ENCODE data around the gene IL1RN.

IL1RN gene

GRCh38 chr2:113127646-113128570 lies 510 bp downstream of the IL1RN start:
- no peak for DNase-seq (ENCODE audit: low read depth in 1 of 2, low spot score in 1 of 2)

- no peak for DNase-seq (ENCODE audit: low read depth in 1 of 2, low spot score in 1 of 2)
Observed at GRCh38 chr2:113129519-113130078, 2.2 kb downstream of the IL1RN start.

- no peak for DNase-seq (ENCODE audit: low read depth in 1 of 2, low spot score in 1 of 2)
Observed at GRCh38 chr2:113131352-113132185, 4.2 kb downstream of the IL1RN start.

GRCh38 chr2:113132414-113133021 lies 5.1 kb downstream of the IL1RN start:
- no peak for DNase-seq (ENCODE audit: low read depth in 1 of 2, low spot score in 1 of 2)

- DNase-seq (ENCODE audit: low read depth in 1 of 2, low spot score in 1 of 2): no peak
Observed at GRCh38 chr2:113133704-113134598, 6.6 kb downstream of the IL1RN start.

GRCh38 chr2:113134717-113135116 lies 7.3 kb downstream of the IL1RN start:
- DNase-seq (ENCODE audit: low read depth in 1 of 2, low spot score in 1 of 2): no peak

GRCh38 chr2:113135317-113135716 lies 7.9 kb downstream of the IL1RN start:
- no peak for DNase-seq (ENCODE audit: low read depth in 1 of 2, low spot score in 1 of 2)

- no peak for DNase-seq (ENCODE audit: low read depth in 1 of 2, low spot score in 1 of 2)
Observed at GRCh38 chr2:113136828-113137775, 9.7 kb downstream of the IL1RN start.

GRCh38 chr2:113137827-113138226 lies 10.4 kb downstream of the IL1RN start:
- no peak for DNase-seq (ENCODE audit: low read depth in 1 of 2, low spot score in 1 of 2)

- peak in 1 of 2 donors; percentile 12 for DNase-seq (ENCODE audit: low read depth in 1 of 2, low spot score in 1 of 2)
Observed at GRCh38 chr2:113138428-113139322, 11.3 kb downstream of the IL1RN start.

- no peak for DNase-seq (ENCODE audit: low read depth in 1 of 2, low spot score in 1 of 2)
Observed at GRCh38 chr2:113141451-113141850, 14.1 kb downstream of the IL1RN start.

- DNase-seq (ENCODE audit: low read depth in 1 of 2, low spot score in 1 of 2): no peak
Observed at GRCh38 chr2:113142290-113142689, 14.9 kb downstream of the IL1RN start.

- DNase-seq (ENCODE audit: low read depth in 1 of 2, low spot score in 1 of 2): no peak
Observed at GRCh38 chr2:113144259-113144658, 16.9 kb downstream of the IL1RN start.

GRCh38 chr2:113148606-113149552 lies 21.5 kb downstream of the IL1RN start:
- no peak for DNase-seq (ENCODE audit: low read depth in 1 of 2, low spot score in 1 of 2)

GRCh38 chr2:113149553-113150257 lies 22.3 kb downstream of the IL1RN start:
- DNase-seq (ENCODE audit: low read depth in 1 of 2, low spot score in 1 of 2): no peak

GRCh38 chr2:113150258-113150601 lies 22.8 kb downstream of the IL1RN start:
- DNase-seq (ENCODE audit: low read depth in 1 of 2, low spot score in 1 of 2): no peak
